ENCODE results near the gene ABCB1. TPM values are rescaled to one million over a fixed set of nuclear protein-coding genes. Genes with fewer than 3 reads are reported as not detected.

The ABCB1 gene
- total and polyA plus RNA-seq, 2 of the 8 experiments (the other 6 are each of a cell fraction or from before 2014, with no cell fraction given) = 0.51 to 1.2 TPM

DNA sequence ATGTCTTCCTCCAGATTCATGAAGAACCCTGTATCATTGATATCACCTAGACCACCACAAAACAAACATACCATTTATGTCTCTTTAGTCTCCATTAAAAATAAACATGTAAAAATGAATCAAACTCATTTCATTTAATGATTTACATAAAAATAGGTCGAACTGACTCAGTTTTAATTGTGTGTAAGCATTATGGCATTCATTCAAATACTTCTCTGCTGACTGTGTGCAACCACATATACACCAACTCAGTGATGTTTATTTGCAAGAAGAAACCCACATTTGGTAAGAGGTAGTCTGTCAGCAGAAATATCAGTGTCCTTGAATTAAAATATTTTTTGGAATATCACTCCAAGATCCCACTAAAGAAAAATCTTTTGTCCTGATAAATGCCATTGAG is 30.5 kb downstream of the ABCB1 start (continued):
- TF ChIP-seq CTBP2 (IDR thresholded peaks at IDR 0.05; ENCODE audit: borderline replicate concordance, insufficient read depth, insufficient read length, low read length) = no peak
- no peak for TF ChIP-seq BCL11A (IDR thresholded peaks at IDR 0.05; ENCODE audit: low read depth in 2 of 2, low read length in 2 of 2)
- TF ChIP-seq, protein P1, sequence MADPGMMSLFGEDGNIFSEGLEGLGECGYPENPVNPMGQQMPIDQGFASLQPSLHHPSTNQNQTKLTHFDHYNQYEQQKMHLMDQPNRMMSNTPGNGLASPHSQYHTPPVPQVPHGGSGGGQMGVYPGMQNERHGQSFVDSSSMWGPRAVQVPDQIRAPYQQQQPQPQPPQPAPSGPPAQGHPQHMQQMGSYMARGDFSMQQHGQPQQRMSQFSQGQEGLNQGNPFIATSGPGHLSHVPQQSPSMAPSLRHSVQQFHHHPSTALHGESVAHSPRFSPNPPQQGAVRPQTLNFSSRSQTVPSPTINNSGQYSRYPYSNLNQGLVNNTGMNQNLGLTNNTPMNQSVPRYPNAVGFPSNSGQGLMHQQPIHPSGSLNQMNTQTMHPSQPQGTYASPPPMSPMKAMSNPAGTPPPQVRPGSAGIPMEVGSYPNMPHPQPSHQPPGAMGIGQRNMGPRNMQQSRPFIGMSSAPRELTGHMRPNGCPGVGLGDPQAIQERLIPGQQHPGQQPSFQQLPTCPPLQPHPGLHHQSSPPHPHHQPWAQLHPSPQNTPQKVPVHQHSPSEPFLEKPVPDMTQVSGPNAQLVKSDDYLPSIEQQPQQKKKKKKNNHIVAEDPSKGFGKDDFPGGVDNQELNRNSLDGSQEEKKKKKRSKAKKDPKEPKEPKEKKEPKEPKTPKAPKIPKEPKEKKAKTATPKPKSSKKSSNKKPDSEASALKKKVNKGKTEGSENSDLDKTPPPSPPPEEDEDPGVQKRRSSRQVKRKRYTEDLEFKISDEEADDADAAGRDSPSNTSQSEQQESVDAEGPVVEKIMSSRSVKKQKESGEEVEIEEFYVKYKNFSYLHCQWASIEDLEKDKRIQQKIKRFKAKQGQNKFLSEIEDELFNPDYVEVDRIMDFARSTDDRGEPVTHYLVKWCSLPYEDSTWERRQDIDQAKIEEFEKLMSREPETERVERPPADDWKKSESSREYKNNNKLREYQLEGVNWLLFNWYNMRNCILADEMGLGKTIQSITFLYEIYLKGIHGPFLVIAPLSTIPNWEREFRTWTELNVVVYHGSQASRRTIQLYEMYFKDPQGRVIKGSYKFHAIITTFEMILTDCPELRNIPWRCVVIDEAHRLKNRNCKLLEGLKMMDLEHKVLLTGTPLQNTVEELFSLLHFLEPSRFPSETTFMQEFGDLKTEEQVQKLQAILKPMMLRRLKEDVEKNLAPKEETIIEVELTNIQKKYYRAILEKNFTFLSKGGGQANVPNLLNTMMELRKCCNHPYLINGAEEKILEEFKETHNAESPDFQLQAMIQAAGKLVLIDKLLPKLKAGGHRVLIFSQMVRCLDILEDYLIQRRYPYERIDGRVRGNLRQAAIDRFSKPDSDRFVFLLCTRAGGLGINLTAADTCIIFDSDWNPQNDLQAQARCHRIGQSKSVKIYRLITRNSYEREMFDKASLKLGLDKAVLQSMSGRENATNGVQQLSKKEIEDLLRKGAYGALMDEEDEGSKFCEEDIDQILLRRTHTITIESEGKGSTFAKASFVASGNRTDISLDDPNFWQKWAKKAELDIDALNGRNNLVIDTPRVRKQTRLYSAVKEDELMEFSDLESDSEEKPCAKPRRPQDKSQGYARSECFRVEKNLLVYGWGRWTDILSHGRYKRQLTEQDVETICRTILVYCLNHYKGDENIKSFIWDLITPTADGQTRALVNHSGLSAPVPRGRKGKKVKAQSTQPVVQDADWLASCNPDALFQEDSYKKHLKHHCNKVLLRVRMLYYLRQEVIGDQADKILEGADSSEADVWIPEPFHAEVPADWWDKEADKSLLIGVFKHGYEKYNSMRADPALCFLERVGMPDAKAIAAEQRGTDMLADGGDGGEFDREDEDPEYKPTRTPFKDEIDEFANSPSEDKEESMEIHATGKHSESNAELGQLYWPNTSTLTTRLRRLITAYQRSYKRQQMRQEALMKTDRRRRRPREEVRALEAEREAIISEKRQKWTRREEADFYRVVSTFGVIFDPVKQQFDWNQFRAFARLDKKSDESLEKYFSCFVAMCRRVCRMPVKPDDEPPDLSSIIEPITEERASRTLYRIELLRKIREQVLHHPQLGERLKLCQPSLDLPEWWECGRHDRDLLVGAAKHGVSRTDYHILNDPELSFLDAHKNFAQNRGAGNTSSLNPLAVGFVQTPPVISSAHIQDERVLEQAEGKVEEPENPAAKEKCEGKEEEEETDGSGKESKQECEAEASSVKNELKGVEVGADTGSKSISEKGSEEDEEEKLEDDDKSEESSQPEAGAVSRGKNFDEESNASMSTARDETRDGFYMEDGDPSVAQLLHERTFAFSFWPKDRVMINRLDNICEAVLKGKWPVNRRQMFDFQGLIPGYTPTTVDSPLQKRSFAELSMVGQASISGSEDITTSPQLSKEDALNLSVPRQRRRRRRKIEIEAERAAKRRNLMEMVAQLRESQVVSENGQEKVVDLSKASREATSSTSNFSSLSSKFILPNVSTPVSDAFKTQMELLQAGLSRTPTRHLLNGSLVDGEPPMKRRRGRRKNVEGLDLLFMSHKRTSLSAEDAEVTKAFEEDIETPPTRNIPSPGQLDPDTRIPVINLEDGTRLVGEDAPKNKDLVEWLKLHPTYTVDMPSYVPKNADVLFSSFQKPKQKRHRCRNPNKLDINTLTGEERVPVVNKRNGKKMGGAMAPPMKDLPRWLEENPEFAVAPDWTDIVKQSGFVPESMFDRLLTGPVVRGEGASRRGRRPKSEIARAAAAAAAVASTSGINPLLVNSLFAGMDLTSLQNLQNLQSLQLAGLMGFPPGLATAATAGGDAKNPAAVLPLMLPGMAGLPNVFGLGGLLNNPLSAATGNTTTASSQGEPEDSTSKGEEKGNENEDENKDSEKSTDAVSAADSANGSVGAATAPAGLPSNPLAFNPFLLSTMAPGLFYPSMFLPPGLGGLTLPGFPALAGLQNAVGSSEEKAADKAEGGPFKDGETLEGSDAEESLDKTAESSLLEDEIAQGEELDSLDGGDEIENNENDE (IDR thresholded peaks at IDR 0.05; ENCODE audit: insufficient replicate concordance, low read length) = no peak
- TF ChIP-seq SP2 (IDR thresholded peaks at IDR 0.05; ENCODE audit: low read length) = no peak
- no peak for TF ChIP-seq CBX5 (IDR thresholded peaks at IDR 0.05; ENCODE audit: low read depth, low read length)
